Prostate gland (tissue), 2 donors: Measurements from ENCODE around the gene SMG6. TPM values are rescaled to one million over a fixed set of nuclear protein-coding genes. Genes with fewer than 3 reads are reported as not detected.

Experiments
- DNase-seq: peaks from one replicate; pipeline ENCODE4 v3.0.0-alpha.2; 2019; ENCODE audit warnings: low spot score
- H3K27ac ChIP-seq, 2 donors: fragments of 200-600 bp; sonication (generic); 2 replicates each; pipeline ENCODE4 v1.5.1; 2017 to 2019
- H3K27me3 ChIP-seq: fragments of 200-600 bp; sonication (generic); replicated peaks from 2 replicates; pipeline ENCODE4 v1.5.1; 2019; ENCODE audit not compliant: insufficient read depth
- H3K36me3 ChIP-seq, 2 donors: fragments of 200-600 bp; sonication (generic); 1 replicate in 1 of 2; 2 replicates in 1 of 2; pipeline versions ENCODE4 v1.5.1 to v1.8.1; 2017 to 2019
- H3K4me1 ChIP-seq: fragments of 200-600 bp; sonication (generic); replicated peaks from 2 replicates; pipeline ENCODE4 v1.5.1; 2019
- H3K4me3 ChIP-seq, 2 donors: fragments of 200-600 bp; sonication (generic); 2 replicates each; pipeline ENCODE4 v1.5.1; 2017 to 2019
- H3K9me3 ChIP-seq: fragments of 200-600 bp; sonication (generic); 2 replicates; pipeline ENCODE4 v1.5.1; 2017
- POLR2A ChIP-seq: fragments of 450-650 bp; IDR thresholded peaks from one replicate; pipeline ENCODE4 v1.6.1; 2016; ENCODE audit warnings: antibody characterized with exemption, mild to moderate bottlenecking
- POLR2AphosphoS5 ChIP-seq: sonication (generic); formaldehyde crosslinking; IDR thresholded peaks from one replicate; pipeline ENCODE4 v1.6.1; 2017; ENCODE audit warnings: antibody characterized with exemption
- WGBS: methylation state at CpG from one replicate; pipeline ENCODE4 v1.1.5; 2018; 5-methylcytosine and 5-hydroxymethylcytosine counted together
- intact Hi-C: fragments of 100-400 bp; cut with DNase I; formaldehyde crosslinking; loops from one replicate; pipeline ENCODE4 v1.14.2; 2022
- total RNA-seq, 2 donors: library from RNA; depleted of rRNA; stranded (reverse); fragments of >200 nt; gene quantifications; one replicate each; pipeline ENCODE4 v1.1.0, GENCODE V29; 2016
- TF ChIP-seq, protein P1 (sequence below), 4 experiments: fragments of 200-600 bp in 2 of 4; fragments of 450-650 bp in 2 of 4; sonication (generic) in 2 of 4; IDR thresholded peaks; 1 replicate in 3 of 4; 2 replicates in 1 of 4; pipeline ENCODE4 v1.5.1; 2016 to 2019; ENCODE audit warnings: antibody characterized with exemption in 4 of 4, mild to moderate bottlenecking in 2 of 4, moderate library complexity in 2 of 4

SMG6 gene
- total RNA-seq, 2 donors from 2014 or later = 23.8 to 56.0 TPM

GRCh38 chr17:2076087-2076984 is 227.2 kb downstream of the SMG6 start:
- intact Hi-C loops = no loop called here
- DNase-seq = no peak
- 54% methylated on average over 17 of the region's 17 CpGs for WGBS
- H3K9me3 ChIP-seq = no peaks in the 10 kb centered on the region
- no peaks in the 10 kb centered on the region for H3K27me3 ChIP-seq
- no peaks in the 10 kb centered on the region for H3K4me1 ChIP-seq
- peak overlapping the region; percentile 1 to 42 for H3K27ac ChIP-seq
- TF ChIP-seq POLR2A (no peak), POLR2AphosphoS5 (no peak)
- TF ChIP-seq, protein P1, sequence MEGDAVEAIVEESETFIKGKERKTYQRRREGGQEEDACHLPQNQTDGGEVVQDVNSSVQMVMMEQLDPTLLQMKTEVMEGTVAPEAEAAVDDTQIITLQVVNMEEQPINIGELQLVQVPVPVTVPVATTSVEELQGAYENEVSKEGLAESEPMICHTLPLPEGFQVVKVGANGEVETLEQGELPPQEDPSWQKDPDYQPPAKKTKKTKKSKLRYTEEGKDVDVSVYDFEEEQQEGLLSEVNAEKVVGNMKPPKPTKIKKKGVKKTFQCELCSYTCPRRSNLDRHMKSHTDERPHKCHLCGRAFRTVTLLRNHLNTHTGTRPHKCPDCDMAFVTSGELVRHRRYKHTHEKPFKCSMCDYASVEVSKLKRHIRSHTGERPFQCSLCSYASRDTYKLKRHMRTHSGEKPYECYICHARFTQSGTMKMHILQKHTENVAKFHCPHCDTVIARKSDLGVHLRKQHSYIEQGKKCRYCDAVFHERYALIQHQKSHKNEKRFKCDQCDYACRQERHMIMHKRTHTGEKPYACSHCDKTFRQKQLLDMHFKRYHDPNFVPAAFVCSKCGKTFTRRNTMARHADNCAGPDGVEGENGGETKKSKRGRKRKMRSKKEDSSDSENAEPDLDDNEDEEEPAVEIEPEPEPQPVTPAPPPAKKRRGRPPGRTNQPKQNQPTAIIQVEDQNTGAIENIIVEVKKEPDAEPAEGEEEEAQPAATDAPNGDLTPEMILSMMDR (IDR thresholded peaks at IDR 0.05) = no peak
- peaks cover 6% of the 10 kb centered on the region in 2 donors for H3K36me3 ChIP-seq
- H3K4me3 ChIP-seq = no peak overlapping the region

DNA sequence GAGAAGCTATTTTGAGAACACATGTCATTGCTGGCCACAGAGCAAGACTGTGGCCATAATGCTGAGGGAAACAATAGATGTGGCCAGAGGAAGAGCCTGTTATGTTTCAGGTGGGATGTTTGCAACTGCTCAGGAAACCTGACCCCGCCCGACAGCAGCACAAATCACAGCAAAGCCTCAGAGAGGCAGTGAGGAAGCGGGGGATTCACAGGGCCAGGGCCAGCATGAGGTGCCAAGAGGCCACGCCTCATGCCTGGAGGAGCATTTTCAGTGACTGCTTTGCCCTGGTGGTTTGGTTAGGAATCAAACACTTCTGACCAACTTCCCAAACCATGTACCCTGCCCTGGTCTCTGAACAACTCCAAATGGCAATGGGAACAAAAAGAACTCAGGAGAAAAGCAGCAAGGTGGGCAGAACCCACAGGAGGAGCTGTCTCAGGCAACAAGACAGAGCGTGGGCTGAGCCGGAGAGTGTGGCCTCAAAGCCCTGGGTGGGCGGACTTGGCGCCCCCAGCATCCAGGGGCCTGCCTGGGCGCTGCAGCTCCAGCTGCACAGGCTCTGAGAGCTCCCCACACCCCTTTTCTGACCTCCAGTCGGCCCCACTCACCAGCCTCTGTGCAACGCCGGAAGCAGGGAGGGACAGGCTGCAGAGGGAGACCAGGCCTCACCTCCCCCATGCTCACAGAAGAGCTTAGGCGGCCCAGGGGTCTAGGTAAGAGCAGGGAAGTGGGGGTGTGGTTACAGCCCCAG is 228.1 kb downstream of the SMG6 start:
- peaks cover 2% of the 10 kb centered on the region for H3K4me1 ChIP-seq
- TF ChIP-seq, protein P1 (IDR thresholded peaks at IDR 0.05) = no peak
- no peak for TF ChIP-seq POLR2A
- TF ChIP-seq POLR2AphosphoS5 = no peak
- intact Hi-C loops = no loop called here
- WGBS = 53% methylated on average over 13 of the region's 13 CpGs
- no peak overlapping the region for H3K4me3 ChIP-seq
- DNase-seq = no peak
- H3K36me3 ChIP-seq = peaks cover 0 to 2% of the 10 kb centered on the region in 2 donors
- no peaks in the 10 kb centered on the region for H3K9me3 ChIP-seq
- H3K27ac ChIP-seq = peak overlapping the region; percentile 1 to 42
- no peaks in the 10 kb centered on the region for H3K27me3 ChIP-seq

DNA sequence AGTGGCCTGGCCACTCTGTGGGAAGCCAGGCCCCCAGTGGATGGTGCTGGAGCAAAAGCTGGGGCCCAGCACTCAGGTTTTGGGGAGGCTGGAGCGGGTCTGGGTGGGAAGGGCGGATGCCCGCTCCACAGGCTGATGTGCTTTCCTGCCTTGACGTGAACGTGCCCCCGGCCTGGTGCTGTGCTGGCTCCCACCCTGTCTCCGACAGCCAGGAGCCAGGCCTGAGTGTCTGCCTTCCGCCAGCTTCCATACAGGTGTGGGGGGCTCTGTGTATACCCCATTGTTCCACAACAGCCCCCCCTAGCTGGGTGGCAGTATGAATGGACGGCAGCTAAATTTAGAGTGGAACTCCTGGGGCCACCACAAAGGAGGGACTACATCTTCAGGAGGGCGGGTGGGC is 228.7 kb downstream of the SMG6 start:
- Histone ChIP-seq H3K27ac (peak overlapping the region; percentile 10 to 42), H3K27me3 (no peaks in the 10 kb centered on the region), H3K4me3 (no peak overlapping the region), H3K36me3 (peaks cover 0 to 2% of the 10 kb centered on the region in 2 donors), H3K9me3 (no peaks in the 10 kb centered on the region), H3K4me1 (peaks cover 2% of the 10 kb centered on the region)
- DNase-seq = no peak
- intact Hi-C loops = no loop called here
- WGBS = 83% methylated on average over 10 of the region's 10 CpGs
- TF ChIP-seq POLR2A (no peak), POLR2AphosphoS5 (no peak)
- TF ChIP-seq, protein P1 (IDR thresholded peaks at IDR 0.05) = no peak

DNA sequence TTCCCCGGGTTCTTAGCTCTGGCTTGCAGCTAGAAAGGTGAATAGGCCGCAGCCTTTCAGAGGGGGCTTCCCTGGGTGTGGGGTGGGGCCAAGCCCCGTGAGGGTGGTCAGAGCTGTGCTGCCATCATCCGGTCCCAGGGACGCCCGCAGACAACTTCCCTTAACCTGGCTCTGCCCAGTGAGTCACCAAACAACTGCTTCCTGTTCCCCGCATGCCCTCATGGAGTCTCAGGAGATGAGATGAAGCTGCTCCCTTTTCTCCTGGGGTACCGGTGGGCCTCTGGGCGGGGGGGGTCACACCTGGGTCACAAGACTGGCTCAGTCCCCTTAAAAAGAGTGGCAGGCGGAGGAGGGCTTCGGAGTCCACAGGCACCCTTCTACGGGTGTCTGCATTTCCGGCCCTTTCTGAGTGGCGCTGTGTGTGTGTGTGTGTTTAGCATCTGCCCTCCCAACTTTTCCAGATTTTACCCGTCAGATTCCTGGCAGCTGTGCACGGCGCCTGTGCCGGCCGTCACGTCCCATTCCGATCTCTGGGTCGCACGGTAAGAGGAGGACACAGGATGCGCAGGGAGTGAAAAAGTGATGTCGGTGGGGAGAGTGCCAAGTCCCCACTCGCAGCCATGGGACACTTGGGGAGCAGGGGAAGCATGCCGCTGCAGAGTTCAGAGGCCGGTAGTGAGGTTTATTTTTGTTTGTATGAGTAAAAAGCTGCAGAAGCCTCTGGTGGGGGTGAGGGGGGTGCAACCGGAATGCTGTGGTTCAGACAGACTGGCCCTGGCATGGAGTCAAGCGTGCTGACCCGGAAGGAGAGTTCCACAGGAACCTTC is 231.9 kb downstream of the SMG6 start:
- DNase-seq = no peak
- no peaks in the 10 kb centered on the region for H3K36me3 ChIP-seq
- TF ChIP-seq POLR2AphosphoS5 = peak; percentile 32
- TF ChIP-seq, protein P1 (IDR thresholded peaks at IDR 0.05) = no peak
- H3K9me3 ChIP-seq = no peaks in the 10 kb centered on the region
- peaks cover 4% of the 10 kb centered on the region for H3K4me1 ChIP-seq
- no peaks in the 10 kb centered on the region for H3K27me3 ChIP-seq
- no peak overlapping the region for H3K4me3 ChIP-seq
- H3K27ac ChIP-seq = peak overlapping the region; percentile 73 to 79
- 60% methylated on average over 31 of the region's 31 CpGs for WGBS
- intact Hi-C loops = no loop called here
